SU-DHL-6 (cell line): Measurements from ENCODE around the gene RBMS1.

Source experiments
- H2AFZ ChIP-seq: fragments of 200-600 bp; sonication (generic); 2 replicates; pipeline ENCODE4 v1.6.1; 2014; ENCODE audit warnings: low read depth, mild to moderate bottlenecking, moderate library complexity, mixed read lengths, antibody characterized with exemption, low read length; ENCODE audit not compliant: severe bottlenecking
- H3F3A ChIP-seq: fragments of 200-600 bp; shearing (Covaris generic); 2 replicates; pipeline ENCODE4 v1.6.0; 2016; ENCODE audit warnings: antibody characterized with exemption, mild to moderate bottlenecking; ENCODE audit not compliant: insufficient read depth
- H3K27ac ChIP-seq: fragments of 200-600 bp; sonication (generic); 2 replicates; pipeline ENCODE4 v1.5.1; 2016; ENCODE audit warnings: low read depth, mild to moderate bottlenecking, low read length, moderate library complexity, mixed read lengths
- H3K27me3 ChIP-seq: fragments of 200-600 bp; sonication (generic), shearing (Covaris generic); 2 replicates; pipeline ENCODE4 v1.6.0; 2014; ENCODE audit warnings: mild to moderate bottlenecking, low read length
- H3K36me3 ChIP-seq: fragments of 200-600 bp; sonication (generic); 2 replicates; pipeline ENCODE4 v1.6.1; 2014; ENCODE audit warnings: mild to moderate bottlenecking, low read length, mixed read lengths
- H3K4me2 ChIP-seq: fragments of 300-600, 200-600 bp; shearing (Covaris generic), sonication (generic); 2 replicates; pipeline ENCODE4 v1.6.0; 2014; ENCODE audit warnings: low read length, low read depth, mild to moderate bottlenecking; ENCODE audit not compliant: poor library complexity, severe bottlenecking
- H3K4me3 ChIP-seq: fragments of 200-600 bp; sonication (generic); 2 replicates; pipeline ENCODE4 v1.5.1; 2014; ENCODE audit warnings: antibody characterized with exemption, low read length, mild to moderate bottlenecking, mixed read lengths; ENCODE audit not compliant: insufficient read depth, poor library complexity, severe bottlenecking
- H3K79me2 ChIP-seq: fragments of 200-600 bp; sonication (generic); 2 replicates; pipeline ENCODE4 v1.6.1; 2014; ENCODE audit warnings: mild to moderate bottlenecking, low read length, moderate library complexity; ENCODE audit not compliant: insufficient read depth
- H3K9ac ChIP-seq: fragments of 200-600 bp; sonication (generic); 2 replicates; pipeline ENCODE4 v1.7.0; 2014; ENCODE audit warnings: mild to moderate bottlenecking, low read length
- H3K9me2 ChIP-seq: fragments of 200-600 bp; sonication (generic); replicated peaks from 2 replicates; pipeline ENCODE4 v1.6.1; 2014; ENCODE audit warnings: low read length; ENCODE audit not compliant: insufficient read depth
- H3K9me3 ChIP-seq: fragments of 200-600 bp; sonication (generic); 2 replicates; pipeline ENCODE4 v1.6.1; 2014; ENCODE audit warnings: low read length, mixed read lengths; ENCODE audit not compliant: insufficient read depth
- H4K20me1 ChIP-seq: fragments of 200-600 bp; sonication (generic); 2 replicates; pipeline ENCODE4 v1.6.1; 2014; ENCODE audit warnings: low read depth, mild to moderate bottlenecking, antibody characterized with exemption, low read length, moderate library complexity, mixed read lengths
- CTCF ChIP-seq: fragments of 200-600 bp; sonication (generic); IDR thresholded peaks from one replicate; pipeline ENCODE4 v1.5.1; 2017; ENCODE audit warnings: antibody characterized with exemption, mild to moderate bottlenecking, low read length, moderate library complexity; ENCODE audit not compliant: insufficient read depth, poor library complexity, severe bottlenecking
- EZH2phosphoT487 ChIP-seq: fragments of 200-600 bp; sonication (generic), shearing (Covaris generic); conservative IDR thresholded peaks from 2 replicates; pipeline ENCODE4 v1.6.1; 2018; ENCODE audit warnings: mild to moderate bottlenecking, antibody characterized with exemption, low read length, moderate library complexity, mixed read lengths

RBMS1 gene

DNA sequence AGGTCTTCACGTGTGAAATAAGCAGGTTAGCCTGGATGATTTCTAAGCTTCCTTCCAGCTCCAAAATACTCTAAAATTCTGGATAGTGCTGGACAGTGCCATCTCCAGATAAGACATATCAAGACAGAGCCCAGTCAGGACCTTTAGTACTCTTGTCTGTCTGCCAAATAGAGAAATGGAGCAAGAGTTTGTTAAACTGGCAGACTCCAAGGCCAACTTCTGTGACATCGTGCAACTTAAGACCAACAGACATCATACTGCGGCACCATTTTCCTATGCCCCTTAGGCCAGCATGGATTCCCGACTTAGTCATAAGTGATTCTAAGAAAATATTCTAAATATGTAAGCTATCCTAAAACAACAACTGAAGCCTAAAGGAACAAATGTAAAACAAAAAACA is 118.6 kb downstream of the RBMS1 start:
- no peak overlapping the region for H3K27ac ChIP-seq
- TF ChIP-seq EZH2phosphoT487: no peak
- TF ChIP-seq CTCF: no peak
- no peaks in the 10 kb centered on the region for H3K79me2 ChIP-seq
- no peaks in the 10 kb centered on the region; the same call in 1 of the 2 replicates for H4K20me1 ChIP-seq
- H3K9ac ChIP-seq: no peak overlapping the region
- H3K4me2 ChIP-seq: no peak overlapping the region
- no peaks in the 10 kb centered on the region for H3K36me3 ChIP-seq
- no peak overlapping the region for H3K4me3 ChIP-seq
- no peaks in the 10 kb centered on the region for H3K9me2 ChIP-seq
- no peak overlapping the region for H2AFZ ChIP-seq
- no peaks in the 10 kb centered on the region for H3F3A ChIP-seq
- H3K9me3 ChIP-seq: no peaks in the 10 kb centered on the region
- H3K27me3 ChIP-seq: no peaks in the 10 kb centered on the region

GRCh38 chr2:160373666-160374065 is 119.9 kb downstream of the RBMS1 start:
- H3K9ac ChIP-seq: no peak overlapping the region
- no peaks in the 10 kb centered on the region for H3F3A ChIP-seq
- no peaks in the 10 kb centered on the region for H3K9me3 ChIP-seq
- H3K4me3 ChIP-seq: no peak overlapping the region
- no peak overlapping the region for H3K4me2 ChIP-seq
- no peak overlapping the region for H2AFZ ChIP-seq
- H3K9me2 ChIP-seq: no peaks in the 10 kb centered on the region
- no peaks in the 10 kb centered on the region for H3K27me3 ChIP-seq
- H3K36me3 ChIP-seq: no peaks in the 10 kb centered on the region
- TF ChIP-seq EZH2phosphoT487 (no peak), CTCF (no peak)
- no peaks in the 10 kb centered on the region for H3K79me2 ChIP-seq
- peaks cover 7% of the 10 kb centered on the region for H4K20me1 ChIP-seq
- H3K27ac ChIP-seq: no peak overlapping the region

GRCh38 chr2:160373263-160373662 is 120.3 kb downstream of the RBMS1 start:
- no peaks in the 10 kb centered on the region for H3K9me3 ChIP-seq
- no peaks in the 10 kb centered on the region for H3K27me3 ChIP-seq
- TF ChIP-seq CTCF (no peak), EZH2phosphoT487 (no peak)
- no peaks in the 10 kb centered on the region for H3F3A ChIP-seq
- H4K20me1 ChIP-seq: peaks cover 7% of the 10 kb centered on the region
- H3K4me3 ChIP-seq: no peak overlapping the region
- no peak overlapping the region for H3K4me2 ChIP-seq
- H3K79me2 ChIP-seq: no peaks in the 10 kb centered on the region
- H3K27ac ChIP-seq: no peak overlapping the region
- no peak overlapping the region for H2AFZ ChIP-seq
- H3K9ac ChIP-seq: no peak overlapping the region
- H3K36me3 ChIP-seq: no peaks in the 10 kb centered on the region
- no peaks in the 10 kb centered on the region for H3K9me2 ChIP-seq

DNA sequence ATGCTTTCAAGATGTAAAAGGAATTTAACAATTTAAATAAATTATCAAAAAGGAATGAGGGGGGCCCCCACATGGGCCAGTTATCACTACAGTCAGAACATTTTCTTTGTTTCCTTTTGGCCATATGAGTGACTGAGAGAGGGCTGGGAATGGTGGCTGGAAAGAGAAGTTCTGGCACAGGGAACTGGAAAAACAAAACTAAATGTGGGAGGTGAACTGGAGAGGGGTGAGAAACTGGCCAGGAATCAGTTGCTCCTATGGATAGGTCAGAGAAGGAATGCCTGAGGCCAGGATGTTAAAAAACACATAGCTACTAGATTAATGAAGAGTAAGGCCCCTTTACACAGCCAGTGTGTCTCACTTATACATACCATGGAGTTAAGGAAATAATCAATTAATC is 121.0 kb downstream of the RBMS1 start:
- Histone ChIP-seq H3K9me3 (no peaks in the 10 kb centered on the region), H3K27me3 (no peaks in the 10 kb centered on the region), H3K27ac (no peak overlapping the region), H3K9me2 (no peaks in the 10 kb centered on the region), H3K4me3 (no peak overlapping the region), H3K4me2 (no peak overlapping the region), H2AFZ (no peak overlapping the region), H3K36me3 (no peaks in the 10 kb centered on the region), H3K79me2 (no peaks in the 10 kb centered on the region), H3K9ac (no peak overlapping the region), H3F3A (no peaks in the 10 kb centered on the region), H4K20me1 (peaks cover 7% of the 10 kb centered on the region)
- TF ChIP-seq CTCF (no peak), EZH2phosphoT487 (no peak)
